B cell (primary cell): ENCODE results near the gene JMJD8. TPM values are rescaled to one million over a fixed set of nuclear protein-coding genes. Genes with fewer than 3 reads are reported as not detected.

Experiments
- ATAC-seq: fragments of 200-7000 bp; cut with Tn5 transposase; one replicate; pipeline ENCODE4 v1.10.0; 2021; ENCODE audit warnings: low read depth, mild to moderate bottlenecking, moderate number of reproducible peaks, moderate library complexity
- CTCF ChIA-PET: fragments of 350-600 bp; sonication (Branson Sonifier 250); formaldehyde crosslinking; loops from one replicate; lab custom pipeline; 2021; ENCODE audit warnings: antibody characterized with exemption, inconsistent platforms; lab: Charles Lee
- POLR2A ChIA-PET: fragments of 350-600 bp; sonication (Branson Sonifier 250); formaldehyde crosslinking; loops from one replicate; lab custom pipeline; 2021; ENCODE audit warnings: antibody characterized with exemption; lab: Charles Lee
- DNase-seq: peaks from one replicate; pipeline ENCODE4 v3.0.0; 2013
- H2AFZ ChIP-seq: 2 replicates; pipeline ENCODE4 v1.6.1; 2012; ENCODE audit warnings: mild to moderate bottlenecking, low read depth, low read length; ENCODE audit not compliant: insufficient read depth, poor library complexity, severe bottlenecking
- H3K27ac ChIP-seq, 2 donors: 1 replicate in 1 of 2; 2 replicates in 1 of 2; pipeline ENCODE4 v1.5.1; 2012 to 2013; ENCODE audit warnings: low read length in 2 of 2, mild to moderate bottlenecking in 2 of 2, moderate library complexity in 1 of 2
- H3K27me3 ChIP-seq, 4 experiments: fragments of 200-600 bp in 1 of 4; sonication (generic) in 1 of 4; replicated peaks in 1 of 4; 1 replicate in 2 of 4; 2 replicates in 2 of 4; pipeline versions ENCODE4 v1.6.1 to v1.7.0; 2013 to 2016; ENCODE audit warnings: low read length in 3 of 4, mild to moderate bottlenecking in 2 of 4, mixed read lengths in 1 of 4, moderate library complexity in 1 of 4; ENCODE audit not compliant: insufficient read depth in 4 of 4, control insufficient read depth in 3 of 4; ENCODE audit errors: control extremely low read depth in 1 of 4
- H3K36me3 ChIP-seq, 2 experiments: replicated peaks in 1 of 2; 1 replicate in 1 of 2; 2 replicates in 1 of 2; pipeline versions ENCODE4 v1.6.1 to v1.7.1; 2013; ENCODE audit warnings: low read length in 1 of 2; ENCODE audit not compliant: insufficient read depth in 2 of 2, control insufficient read depth in 1 of 2; ENCODE audit errors: control extremely low read depth in 1 of 2, extremely low read depth in 1 of 2
- H3K4me1 ChIP-seq, 2 donors: fragments of 200-600 bp in 1 of 2; sonication (generic) in 1 of 2; 1 replicate in 1 of 2; 2 replicates in 1 of 2; pipeline versions ENCODE4 v1.5.1 to v1.6.1; 2013 to 2017; ENCODE audit warnings: low read length in 2 of 2; ENCODE audit not compliant: control insufficient read depth in 2 of 2, insufficient read depth in 2 of 2
- H3K4me2 ChIP-seq: replicated peaks from 2 replicates; pipeline ENCODE3; 2012; ENCODE audit warnings: mild to moderate bottlenecking, low read depth, low read length; ENCODE audit not compliant: poor library complexity, severe bottlenecking
- H3K4me3 ChIP-seq, 5 experiments: fragments of 200-600 bp in 1 of 5; sonication (generic) in 1 of 5; 1 replicate in 3 of 5; 2 replicates in 2 of 5; pipeline versions ENCODE4 v1.5.1 to v1.7.0; 2011 to 2016; ENCODE audit warnings: low read length in 4 of 5, mild to moderate bottlenecking in 4 of 5, low read depth in 2 of 5, control low read depth in 1 of 5, moderate library complexity in 1 of 5; ENCODE audit not compliant: insufficient read depth in 1 of 5; ENCODE audit errors: control extremely low read depth in 1 of 5, extremely low read depth in 1 of 5
- H3K79me2 ChIP-seq: fragments of 200-600 bp; sonication (generic); one replicate; pipeline ENCODE4 v1.6.0; 2016; ENCODE audit warnings: low read length; ENCODE audit not compliant: control insufficient read depth, insufficient read depth
- H3K9ac ChIP-seq: fragments of 200-600 bp; sonication (generic); 2 replicates; pipeline ENCODE4 v1.6.1; 2017; ENCODE audit warnings: mild to moderate bottlenecking, low read length, moderate library complexity
- H3K9me3 ChIP-seq, 3 donors: one replicate each; pipeline versions ENCODE4 v1.6.1 to v1.7.1; 2013; ENCODE audit warnings: low read length in 2 of 3; ENCODE audit not compliant: control insufficient read depth in 2 of 3, insufficient read depth in 1 of 3; ENCODE audit errors: control extremely low read depth in 1 of 3
- H4K20me1 ChIP-seq: 2 replicates; pipeline ENCODE4 v1.6.0; 2012; ENCODE audit warnings: mild to moderate bottlenecking, low read length; ENCODE audit not compliant: insufficient read depth, control insufficient read depth, poor library complexity, severe bottlenecking
- H3K27ac Mint-ChIP-seq: one replicate; pipeline ENCODE4 v1.8.0; 2021; ENCODE audit warnings: mixed read lengths
- H3K27me3 Mint-ChIP-seq: one replicate; pipeline ENCODE4 v1.8.0; 2021; ENCODE audit warnings: mixed read lengths
- H3K4me1 Mint-ChIP-seq: one replicate; pipeline ENCODE4 v1.8.0; 2021; ENCODE audit warnings: mixed read lengths
- H3K4me3 Mint-ChIP-seq: one replicate; pipeline ENCODE4 v1.8.0; 2021; ENCODE audit warnings: mixed read lengths
- H3K9me3 Mint-ChIP-seq: one replicate; pipeline ENCODE4 v1.8.0; 2022; ENCODE audit warnings: mixed read lengths; ENCODE audit not compliant: insufficient read depth
- CTCF ChIP-seq: fragments of 200-600 bp; IDR thresholded peaks from one replicate; pipeline ENCODE4 v1.8.0; 2022; ENCODE audit warnings: antibody characterized with exemption, mild to moderate bottlenecking
- EZH2 ChIP-seq: IDR thresholded peaks from 2 replicates; pipeline ENCODE4 v1.6.1; 2012; ENCODE audit warnings: borderline replicate concordance, low read depth, mild to moderate bottlenecking, moderate library complexity, low read length; ENCODE audit not compliant: insufficient read depth, poor library complexity, severe bottlenecking
- WGBS: methylation state at CpG from one replicate; pipeline ENCODE4 v1.1.5; 2013; ENCODE audit warnings: missing lambda C conversion rate; ENCODE audit not compliant: insufficient coverage; 5-methylcytosine and 5-hydroxymethylcytosine counted together
- intact Hi-C: fragments of 100-400 bp; cut with micrococcal nuclease; formaldehyde crosslinking; loops from one replicate; pipeline ENCODE4 v1.10.0; 2022
- polyA plus RNA-seq: library from polyadenylated mRNA; depleted of rRNA; stranded (reverse); fragments of >200 nt; gene quantifications from 2 replicates; pipeline ENCODE4 v1.2.3, GENCODE V29; 2012
- total RNA-seq, 2 donors: library from RNA; stranded (reverse); fragments of 120-200 nt in 1 of 2; gene quantifications; 1 replicate in 1 of 2; 2 replicates in 1 of 2; pipeline versions ENCODE4 v1.2.3 to v1.2.4, GENCODE V29; 2013 to 2022

The JMJD8 gene
- total and polyA plus RNA-seq, 2 donors (not counting 1 experiment from before 2014, with no cell fraction given) = 46.3 to 69.3 TPM

GRCh38 chr16:680967-681745 is 3.0 kb downstream of the JMJD8 start:
- H3K4me3 ChIP-seq = peak overlapping the region; percentile 22 to 84 (median 65)
- peak overlapping the region; percentile 85 for H2AFZ ChIP-seq
- 56% methylated on average over 44 of the region's 44 CpGs for WGBS
- peaks cover 0 to 13% (median 5%) of the 10 kb centered on the region in 4 experiments for H3K27me3 ChIP-seq
- Mint-ChIP-seq H3K4me3 (peak overlapping the region; percentile 80), H3K27ac (peak overlapping the region; percentile 65), H3K4me1 (peaks cover 39% of the 10 kb centered on the region), H3K27me3 (no peaks in the 10 kb centered on the region), H3K9me3 (no peaks in the 10 kb centered on the region)
- ChIA-PET CTCF (interaction anchor here (0.8 to 1.4 kb wide), 3 partner anchors 9 to 45 kb away, joined by 3 to 7 read pairs (median 3); partner anchors contain the start of genes METTL26, RHOT2 and WDR24), POLR2A (interaction anchor here (0.8 to 1.1 kb wide), 2 partner anchors 9 to 155 kb away, joined by 3 to 6 read pairs; partner anchors contain the start of gene WDR24)
- H3K36me3 ChIP-seq = peaks cover 0 to 17% of the 10 kb centered on the region in 2 experiments
- ATAC-seq (no peak), DNase-seq (peak; percentile 51)
- H3K9me3 ChIP-seq = peaks cover 0 to 7% (median 0%) of the 10 kb centered on the region in 3 donors
- H3K9ac ChIP-seq = peak overlapping the region; percentile 67
- peaks cover 28 to 63% of the 10 kb centered on the region in 2 donors for H3K4me1 ChIP-seq
- intact Hi-C loops = loop anchor here (5.0 kb wide), 1 partner anchor 41 kb away; the partner anchor contains the start of gene ANTKMT
- H4K20me1 ChIP-seq = peaks cover 31% of the 10 kb centered on the region
- peaks cover 33% of the 10 kb centered on the region for H3K79me2 ChIP-seq
- peak overlapping the region in 1 of 2 donors; percentile 81 for H3K27ac ChIP-seq
- peak overlapping the region; percentile 99 for H3K4me2 ChIP-seq
- TF ChIP-seq CTCF (no peak), EZH2 (no peak)
